Cerebellar nuclear complex (tissue), 1 donor: Measurements from ENCODE around the gene TMEM59.
"Not testable (repeated sequence)": the region's sequence is repeated elsewhere in the genome, so short reads cannot be mapped to it uniquely, and the experiment has no call there.

Experiments
- DNase-seq, 2 experiments: peaks; one replicate each; lab custom pipeline; 2025; lab: John Stamatoyannopoulos, UW

Gene TMEM59

GRCh38 chr1:54012008-54012325 lies 41.0 kb downstream of the TMEM59 start:
- DNase-seq, result no peak

- no peak for DNase-seq
Measured at GRCh38 chr1:54011316-54012007, 41.5 kb downstream of the TMEM59 start.

GRCh38 chr1:54010415-54011117 lies 42.4 kb downstream of the TMEM59 start:
- DNase-seq, result no peak

DNA sequence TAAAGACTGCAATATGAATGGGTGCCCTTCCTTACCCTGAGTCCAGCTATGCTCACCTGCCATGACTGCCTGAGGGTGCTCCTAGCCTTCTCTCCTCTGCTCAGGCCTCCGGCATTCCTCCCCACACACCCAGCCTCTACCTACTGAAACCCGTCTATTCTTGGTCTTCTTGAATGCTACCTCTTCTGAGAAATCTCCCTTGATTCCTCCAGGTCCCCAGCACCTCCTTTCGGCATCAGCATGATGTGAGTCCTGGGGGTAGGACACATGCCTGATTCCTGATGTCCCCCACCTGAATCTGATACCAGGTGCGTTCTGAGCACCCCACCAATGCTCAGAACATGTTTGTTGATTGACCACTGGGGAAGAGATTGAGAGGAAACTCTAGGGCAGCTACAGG lies 43.6 kb downstream of the TMEM59 start:
- no peak for DNase-seq

- no peak for DNase-seq
Measured at GRCh38 chr1:54008876-54009275, 44.1 kb downstream of the TMEM59 start.

DNA sequence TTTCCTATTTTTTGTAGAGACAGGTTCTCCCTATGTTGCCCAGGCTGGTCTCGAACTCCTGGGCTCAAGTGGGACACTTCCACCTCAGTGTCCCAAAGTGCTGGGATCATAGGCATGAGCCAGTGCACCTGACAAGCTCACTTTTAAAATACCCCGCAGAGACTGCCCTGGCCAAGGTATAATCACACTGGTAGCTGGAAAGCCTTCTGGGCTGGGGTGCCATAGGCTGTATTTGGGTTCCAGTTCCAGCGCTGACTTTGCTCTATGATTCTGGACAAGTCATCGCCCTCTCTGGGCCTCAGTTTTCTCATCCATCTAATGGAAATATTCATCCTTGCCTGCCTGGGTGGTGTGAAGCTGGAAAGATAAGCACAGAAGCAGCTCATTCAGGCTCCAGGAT lies 45.4 kb downstream of the TMEM59 start:
- no peak for DNase-seq

DNA sequence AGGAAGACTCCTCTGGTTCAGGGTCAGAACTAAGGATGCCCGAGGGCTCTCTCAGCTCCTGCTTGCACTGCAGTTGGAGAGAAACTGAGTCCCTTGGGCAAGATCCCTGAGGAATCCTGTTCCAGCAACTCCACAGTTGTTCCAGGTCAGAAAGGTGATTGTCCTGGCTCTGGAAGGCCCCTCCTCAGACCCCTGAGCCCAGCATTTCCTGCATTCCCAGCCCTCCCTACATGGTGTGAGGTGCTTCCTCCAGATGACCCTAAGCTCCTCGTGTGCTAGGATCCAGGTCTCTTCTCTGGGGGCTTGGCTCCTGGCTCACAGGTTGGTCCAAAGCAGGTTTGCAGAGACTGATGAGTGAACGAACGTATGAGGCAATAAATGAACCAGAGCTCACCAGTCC lies 46.5 kb downstream of the TMEM59 start:
- no peak for DNase-seq

DNA sequence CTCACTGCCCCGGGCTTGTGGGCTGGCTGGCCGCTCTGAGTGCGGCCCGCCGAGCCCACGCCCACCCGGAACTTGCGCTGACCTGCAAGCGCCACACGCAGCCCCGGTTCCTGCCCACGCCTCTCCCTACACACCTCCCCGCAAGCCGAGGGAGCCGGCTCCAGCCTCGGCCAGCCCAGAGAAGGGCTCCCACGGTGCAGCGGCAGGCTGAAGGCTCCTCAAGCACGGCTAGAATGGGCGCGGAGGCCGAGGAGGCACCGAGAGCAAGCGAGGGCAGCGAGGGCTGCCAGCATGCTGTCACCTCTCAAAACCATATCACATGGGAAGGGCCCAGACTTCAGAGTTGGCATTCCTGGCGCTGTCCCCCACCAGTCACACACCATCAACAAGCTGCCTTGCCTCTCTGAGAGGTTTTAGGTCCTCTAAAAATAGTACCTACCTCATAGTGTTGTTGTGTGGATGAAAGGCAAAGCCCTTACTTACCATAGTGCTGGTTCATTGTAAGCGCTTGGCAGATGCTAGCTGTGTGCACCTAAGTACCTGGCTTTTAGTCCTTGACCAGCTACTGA lies 48.4 kb downstream of the TMEM59 start:
- no peak for DNase-seq

DNA sequence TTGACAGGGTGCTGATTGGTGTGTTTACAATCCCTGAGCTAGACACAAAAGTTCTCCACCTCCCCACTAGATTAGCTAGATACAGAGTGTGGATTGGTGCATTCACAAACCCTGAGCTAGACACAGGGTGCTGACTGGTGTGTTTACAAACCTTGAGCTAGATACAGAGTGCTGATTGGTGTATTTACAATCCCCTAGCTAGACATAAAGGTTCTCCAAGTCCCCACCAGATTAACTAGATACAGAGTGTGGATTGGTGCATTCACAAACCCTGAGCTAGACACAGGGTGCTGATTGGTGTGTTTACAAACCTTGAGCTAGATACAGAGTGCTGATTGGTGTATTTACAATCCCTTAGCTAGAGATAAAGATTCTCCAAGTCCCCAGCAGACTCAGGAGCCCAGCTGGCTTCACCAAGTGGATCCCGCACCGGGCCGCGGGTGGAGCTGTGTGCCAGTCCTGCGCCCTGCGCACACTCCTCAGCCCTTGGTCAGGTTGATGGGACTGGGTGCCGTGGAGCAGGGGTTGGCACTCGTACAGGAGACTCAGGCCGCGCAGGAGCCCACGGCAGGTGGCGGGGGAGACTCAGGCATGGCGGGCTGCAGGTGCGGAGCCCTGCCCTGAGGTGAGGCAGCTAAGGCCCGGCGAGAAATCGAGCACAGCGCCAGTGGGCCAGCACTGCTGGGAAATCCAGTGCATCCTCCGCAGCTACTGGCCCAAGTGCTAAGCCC lies 49.1 kb downstream of the TMEM59 start:
- DNase-seq, result not testable (repeated sequence)

- no peak for DNase-seq
Measured at GRCh38 chr1:54003249-54003646, 49.8 kb downstream of the TMEM59 start.

GRCh38 chr1:54002544-54003248 lies 50.3 kb downstream of the TMEM59 start:
- DNase-seq, result no peak

DNA sequence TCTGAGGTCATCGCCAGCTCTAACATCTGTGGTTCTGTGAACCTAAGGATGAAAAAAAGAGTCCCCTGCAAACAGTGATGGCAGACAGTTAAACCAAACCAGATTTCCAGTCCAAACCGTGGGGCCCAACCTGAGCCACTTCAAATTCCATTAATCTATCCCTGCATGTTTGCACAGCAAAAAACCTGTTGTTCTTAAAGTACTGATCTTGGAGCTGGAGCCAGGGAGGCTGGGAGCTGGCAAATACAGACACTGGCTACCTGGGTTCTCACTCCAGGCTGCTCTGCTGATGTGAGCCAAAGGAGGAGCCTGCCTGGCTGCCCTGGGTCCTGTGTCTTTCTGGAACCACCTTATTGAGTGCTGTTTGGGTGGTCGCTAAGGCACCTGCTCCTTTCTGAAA lies 51.4 kb downstream of the TMEM59 start:
- no peak for DNase-seq

- no peak for DNase-seq
Measured at GRCh38 chr1:53999920-54000319, 53.1 kb downstream of the TMEM59 start.

- DNase-seq, result no peak
Measured at GRCh38 chr1:53998223-53998622, 54.8 kb downstream of the TMEM59 start.

GRCh38 chr1:53995683-53996082 lies 57.3 kb downstream of the TMEM59 start:
- DNase-seq, result no peak

DNA sequence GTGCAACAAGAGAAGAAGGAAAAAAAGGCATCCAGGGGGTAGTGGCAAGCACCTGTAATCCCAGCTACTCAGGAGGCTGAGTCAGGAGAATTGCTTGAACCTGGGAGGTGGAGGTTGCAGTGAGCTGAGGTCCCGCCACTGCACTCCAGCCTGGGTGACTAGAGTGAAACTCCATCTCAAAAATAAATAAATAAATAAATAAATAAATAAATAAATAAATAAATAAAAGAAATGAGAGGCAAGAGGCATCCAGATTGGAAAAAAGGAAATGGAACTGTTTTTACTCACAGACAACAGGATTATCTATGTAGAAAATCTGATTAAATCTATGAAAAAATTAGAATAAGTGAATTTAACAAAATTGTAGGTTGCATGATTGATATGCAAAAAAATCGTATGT lies 58.5 kb downstream of the TMEM59 start:
- DNase-seq, result not testable (repeated sequence)

DNA sequence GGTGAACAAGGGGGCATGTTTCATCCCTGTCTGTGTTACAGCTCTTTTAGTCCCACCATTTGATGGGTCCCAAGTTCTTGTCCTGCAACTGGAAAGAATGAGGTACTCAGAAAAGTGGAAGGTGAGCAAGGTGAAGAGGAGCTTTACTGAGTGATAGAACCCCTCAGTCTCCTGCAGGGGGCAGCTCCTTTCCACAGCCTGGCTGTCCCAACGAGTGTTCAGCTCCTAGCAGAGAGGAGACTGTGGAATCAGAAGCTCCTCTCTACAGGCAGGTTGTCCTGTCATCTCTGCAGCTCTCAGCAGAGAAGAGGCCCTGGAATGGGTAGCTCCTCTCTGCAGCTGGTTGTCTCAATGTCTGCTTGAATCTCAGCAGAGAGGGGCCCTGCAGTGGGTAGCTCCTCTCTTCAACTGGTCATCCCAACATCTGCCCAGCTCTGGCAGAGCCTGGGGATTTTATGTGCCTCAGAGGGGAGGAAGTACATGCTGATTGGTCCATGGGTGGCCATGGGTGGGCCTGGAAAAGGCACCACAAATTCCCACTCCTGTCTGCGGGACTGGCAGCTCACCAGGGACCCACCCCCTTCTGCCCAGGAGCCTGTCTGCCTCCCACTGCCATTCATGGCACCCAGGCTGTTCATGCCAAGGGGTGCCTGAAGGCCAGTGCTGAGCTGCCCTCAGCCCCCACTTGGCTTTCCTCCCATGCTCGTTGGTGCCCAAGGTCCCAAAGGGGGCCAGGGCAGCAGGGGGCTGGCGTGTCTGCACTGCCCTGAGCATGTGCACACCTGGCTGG lies 60.7 kb downstream of the TMEM59 start:
- no peak for DNase-seq

DNA sequence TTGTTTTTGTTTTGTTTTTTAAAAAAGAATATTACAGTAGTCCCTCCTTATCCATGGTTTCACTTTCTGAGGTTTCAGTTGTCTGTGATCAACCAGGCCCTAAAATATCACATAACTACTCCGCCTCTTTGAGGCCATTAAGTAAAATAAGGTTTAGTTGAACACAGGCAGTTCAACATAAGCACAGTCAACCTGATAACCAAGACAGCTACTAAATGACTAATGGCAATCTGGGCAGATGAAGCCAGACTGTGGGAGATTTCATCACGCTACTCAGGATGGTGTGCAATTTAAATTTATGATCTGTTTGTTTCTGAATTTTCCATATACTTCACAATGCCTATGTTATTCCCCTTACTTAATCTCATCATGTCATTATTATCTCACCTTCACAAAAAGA lies 65.1 kb downstream of the TMEM59 start:
- DNase-seq, result no peak

GRCh38 chr1:53986458-53986857 lies 66.5 kb downstream of the TMEM59 start:
- no peak for DNase-seq

DNA sequence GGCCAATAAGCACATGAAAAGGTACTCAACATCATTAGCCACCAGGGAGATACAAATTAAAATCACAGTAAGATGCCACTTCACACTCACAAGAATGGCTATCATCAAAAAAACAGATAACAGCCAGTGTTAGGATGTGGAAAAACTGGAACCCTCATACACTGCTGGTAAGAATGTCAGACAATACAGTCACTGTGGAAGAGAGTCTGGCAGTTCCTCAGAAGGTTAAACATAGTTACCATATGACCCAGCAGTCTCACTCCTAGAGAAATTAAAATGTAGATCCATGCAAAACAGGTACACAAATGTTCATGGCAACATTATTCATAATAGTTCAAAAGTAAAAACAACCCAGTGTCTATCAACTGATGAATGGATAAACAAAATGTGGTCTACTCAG lies 68.3 kb downstream of the TMEM59 start:
- DNase-seq, result no peak

GRCh38 chr1:53982763-53983104 lies 70.3 kb downstream of the TMEM59 start:
- no peak for DNase-seq
